GM19193 (cell line): Measurements from ENCODE around the gene NPB.

Source experiments
- POLR2A ChIP-seq: IDR thresholded peaks from 4 replicates; pipeline ENCODE4 v1.6.1; 2011; ENCODE audit not compliant: insufficient read depth, insufficient read length; ENCODE audit errors: extremely low read depth

Gene NPB

DNA sequence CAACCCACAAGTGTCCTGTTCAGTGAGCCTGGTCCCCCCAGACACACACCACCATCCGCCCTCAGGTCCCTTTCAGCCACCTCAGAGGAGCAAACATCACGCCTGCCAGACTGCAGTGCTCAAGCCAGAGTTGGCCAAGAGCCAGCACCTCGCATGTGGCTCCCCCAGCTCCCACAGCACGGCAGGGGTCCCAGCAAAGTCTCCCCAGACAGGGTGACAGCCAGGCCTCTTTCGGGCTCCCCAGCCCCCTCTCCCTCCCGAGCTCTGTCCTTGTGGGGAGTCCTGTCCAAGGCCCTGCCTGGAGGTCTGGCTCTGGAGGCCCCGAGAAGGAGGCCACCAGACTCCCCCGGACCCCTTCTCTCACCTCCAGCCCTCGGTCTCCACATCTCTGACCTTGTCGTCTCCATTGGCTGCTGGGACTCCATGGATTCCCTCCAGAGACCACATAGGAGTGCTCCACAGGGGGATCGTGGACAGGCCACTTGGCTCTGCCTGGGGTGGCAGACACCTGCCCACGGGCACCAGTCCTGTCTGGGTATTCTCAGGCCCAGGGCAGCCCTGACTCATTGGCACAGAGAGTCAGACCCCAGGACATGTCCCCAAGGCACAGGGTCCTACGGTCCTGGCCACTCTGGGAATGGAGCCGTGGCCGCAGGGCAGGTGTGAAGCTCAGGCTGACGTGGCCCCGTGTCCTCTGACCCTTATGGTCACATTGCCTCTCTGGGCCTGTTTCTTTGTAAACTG, 46.8 kb downstream of the NPB start:
- no peak for TF ChIP-seq POLR2A

DNA sequence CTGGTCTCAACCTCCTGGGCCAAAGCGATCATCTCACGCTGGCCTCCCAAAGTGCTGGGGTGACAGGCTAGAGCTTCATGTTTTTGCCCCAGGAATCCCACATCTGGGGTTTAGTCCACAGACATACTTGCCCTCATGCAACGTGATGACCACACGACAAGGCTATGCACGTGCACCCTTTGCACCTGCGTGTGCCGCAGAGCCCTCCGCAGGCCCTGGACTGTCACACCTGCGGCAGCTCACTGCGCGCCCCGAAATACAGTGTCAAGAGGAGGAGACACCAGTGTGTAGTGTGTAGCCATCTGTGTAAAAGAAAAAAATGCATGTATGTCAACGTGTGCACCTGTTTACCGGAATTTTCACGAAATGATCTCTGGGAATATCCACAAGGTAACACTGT, 48.5 kb downstream of the NPB start:
- TF ChIP-seq POLR2A: no peak

DNA sequence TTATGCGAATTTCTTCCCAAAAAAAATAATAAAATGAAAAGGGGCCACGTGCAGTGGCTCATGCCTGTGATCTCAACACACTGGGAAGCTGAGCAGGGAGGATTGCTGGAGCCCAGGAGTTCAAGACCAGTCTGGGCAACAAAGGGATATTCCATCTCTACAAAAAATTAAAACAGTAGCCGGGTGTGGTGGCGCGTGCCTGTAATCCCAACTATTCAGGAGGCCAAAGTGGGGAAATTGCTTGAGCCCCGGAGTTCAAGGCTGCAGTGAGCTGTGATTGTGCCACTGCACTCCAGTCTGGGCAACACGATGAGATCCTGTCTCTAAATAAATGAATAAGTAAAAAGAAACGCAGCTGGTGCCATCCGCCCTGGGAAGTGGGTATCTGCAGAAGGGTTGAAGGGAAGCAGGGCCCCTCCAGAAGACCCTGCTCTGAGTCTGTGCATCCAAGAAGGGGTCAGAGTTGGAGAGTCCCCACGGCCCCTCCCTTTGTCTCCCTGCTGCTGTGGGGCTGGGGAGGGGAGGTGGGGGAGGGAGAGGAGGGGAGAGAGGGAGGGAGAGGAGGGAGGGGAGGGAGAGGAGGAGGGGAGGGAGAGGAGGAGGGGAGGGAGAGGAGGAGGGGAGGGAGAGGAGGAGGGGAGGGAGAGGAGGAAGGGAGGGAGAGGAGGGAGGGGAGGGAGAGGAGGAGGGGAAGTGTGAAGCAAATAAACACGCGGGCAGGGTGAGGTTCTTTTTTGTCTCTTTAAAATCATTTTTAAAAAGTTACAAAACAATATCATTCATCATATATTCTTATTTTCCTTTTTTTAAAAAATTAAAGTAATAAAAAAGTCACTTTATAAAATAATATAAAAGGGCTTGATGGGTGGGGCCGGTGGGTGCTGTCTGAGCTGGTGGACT, 50.0 kb downstream of the NPB start:
- TF ChIP-seq POLR2A: no peak
